ENCODE data around the gene APOBEC3F. TPM values are rescaled to one million over a fixed set of nuclear protein-coding genes. Genes with fewer than 3 reads are reported as not detected.

The APOBEC3F gene
- total RNA-seq, 2 experiments from 2014 or later, result 39.8 to 58.0 TPM

DNA sequence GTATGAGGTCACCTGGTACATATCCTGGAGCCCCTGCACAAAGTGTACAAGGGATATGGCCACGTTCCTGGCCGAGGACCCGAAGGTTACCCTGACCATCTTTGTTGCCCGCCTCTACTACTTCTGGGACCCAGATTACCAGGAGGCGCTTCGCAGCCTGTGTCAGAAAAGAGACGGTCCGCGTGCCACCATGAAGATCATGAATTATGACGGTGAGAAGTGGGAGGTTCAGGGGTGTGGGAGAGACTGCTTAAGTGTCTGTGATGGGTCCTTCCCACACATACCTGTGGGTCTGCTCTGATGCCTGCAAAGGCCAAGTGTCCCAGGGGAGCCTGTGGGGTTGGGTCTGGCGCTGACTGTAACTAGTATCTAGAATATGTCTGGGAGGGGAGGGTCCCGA, 40.4 kb downstream of the APOBEC3F start:
- Mint-ChIP-seq H3K9me3 (ENCODE audit: low read depth) (no peaks in the 10 kb centered on the region), H3K4me3 (peak overlapping the region; percentile 42), H3K4me1 (peaks cover 67% of the 10 kb centered on the region), H3K27ac (peak overlapping the region; percentile 71), H3K27me3 (no peaks in the 10 kb centered on the region), H3K36me3 (peaks cover 51% of the 10 kb centered on the region)
- no peak for DNase-seq
- no peak for ATAC-seq
- CTCF ChIA-PET, result interaction anchor here (1.6 kb wide), 1 partner anchor 8 kb away, joined by 3 read pairs; no protein-coding TSS in a partner anchor

DNA sequence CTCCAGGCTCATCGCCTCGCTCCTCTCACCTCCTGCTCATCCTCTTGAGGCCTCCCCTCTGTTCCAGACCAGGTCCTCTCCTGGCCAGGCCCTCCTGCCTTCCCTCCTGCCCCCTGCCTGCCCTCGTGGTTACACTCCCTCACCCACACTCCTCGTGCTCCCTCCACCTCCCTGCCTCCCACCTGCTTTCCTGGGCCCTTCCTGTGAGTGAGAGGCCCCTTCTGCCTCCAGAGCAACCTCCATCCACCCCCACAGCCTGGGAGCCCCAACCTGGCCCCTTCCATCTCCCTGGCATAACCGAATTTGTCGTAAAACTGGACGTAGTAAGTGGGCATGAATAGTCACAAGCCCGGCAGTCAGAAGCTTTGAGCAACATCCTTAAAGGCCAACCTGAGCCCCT, 40.9 kb downstream of the APOBEC3F start:
- H3K36me3 Mint-ChIP-seq, result peaks cover 56% of the 10 kb centered on the region
- no peak for ATAC-seq
- H3K4me3 Mint-ChIP-seq, result peak overlapping the region; percentile 7
- no peaks in the 10 kb centered on the region for H3K9me3 Mint-ChIP-seq (ENCODE audit: low read depth)
- H3K27me3 Mint-ChIP-seq, result no peaks in the 10 kb centered on the region
- peaks cover 69% of the 10 kb centered on the region for H3K4me1 Mint-ChIP-seq
- peak overlapping the region; percentile 71 for H3K27ac Mint-ChIP-seq
- CTCF ChIA-PET, result no interaction called here
- no peak for DNase-seq

DNA sequence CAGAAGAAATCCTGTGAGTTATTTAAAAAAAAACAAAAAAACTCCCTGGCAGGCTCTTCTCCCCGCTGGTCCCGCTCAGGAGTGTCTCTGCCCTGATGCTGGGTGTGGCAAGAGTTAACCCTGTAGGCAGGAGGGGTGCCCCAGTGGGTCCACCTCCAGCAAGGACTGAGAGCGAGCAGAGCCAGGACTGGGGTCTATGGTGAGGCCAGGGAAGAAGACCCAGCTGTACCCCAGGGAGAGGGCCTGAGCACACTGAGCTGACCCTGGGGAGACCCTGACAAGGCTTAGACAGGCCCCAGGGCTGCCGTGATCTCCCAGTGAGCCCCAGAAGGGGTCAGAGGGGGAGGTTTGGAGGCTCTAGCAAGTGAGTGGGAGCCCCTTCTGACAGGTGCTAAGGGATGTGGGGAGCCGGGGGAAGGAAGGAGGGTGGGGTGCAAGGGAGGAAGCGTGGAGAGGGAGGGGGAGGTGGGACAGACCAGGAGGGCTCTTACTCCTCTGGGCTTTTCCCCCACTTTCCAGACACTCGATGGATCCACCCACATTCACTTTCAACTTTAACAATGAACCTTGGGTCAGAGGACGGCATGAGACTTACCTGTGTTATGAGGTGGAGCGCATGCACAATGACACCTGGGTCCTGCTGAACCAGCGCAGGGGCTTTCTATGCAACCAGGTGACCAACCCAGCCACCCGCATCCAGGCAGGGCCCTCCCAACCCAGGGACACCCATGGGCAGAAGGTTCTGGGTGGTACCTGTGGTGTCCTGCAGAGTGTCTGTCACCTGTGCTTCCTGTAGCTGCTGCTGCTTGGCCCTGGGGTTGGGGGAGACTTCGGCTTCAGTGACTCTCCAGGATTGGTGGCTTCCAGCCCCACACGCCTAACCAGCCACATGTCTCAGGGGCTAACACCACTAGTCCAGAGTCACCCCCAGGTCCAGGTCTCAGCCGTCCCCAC, 42.8 kb downstream of the APOBEC3F start:
- no peak for ATAC-seq
- H3K9me3 Mint-ChIP-seq (ENCODE audit: low read depth), result no peaks in the 10 kb centered on the region
- CTCF ChIA-PET, result no interaction called here
- H3K27ac Mint-ChIP-seq, result peak overlapping the region; percentile 68
- H3K27me3 Mint-ChIP-seq, result no peaks in the 10 kb centered on the region
- H3K4me1 Mint-ChIP-seq, result peaks cover 81% of the 10 kb centered on the region
- no peak for DNase-seq
- H3K4me3 Mint-ChIP-seq, result no peak overlapping the region
- peaks cover 52% of the 10 kb centered on the region for H3K36me3 Mint-ChIP-seq

DNA sequence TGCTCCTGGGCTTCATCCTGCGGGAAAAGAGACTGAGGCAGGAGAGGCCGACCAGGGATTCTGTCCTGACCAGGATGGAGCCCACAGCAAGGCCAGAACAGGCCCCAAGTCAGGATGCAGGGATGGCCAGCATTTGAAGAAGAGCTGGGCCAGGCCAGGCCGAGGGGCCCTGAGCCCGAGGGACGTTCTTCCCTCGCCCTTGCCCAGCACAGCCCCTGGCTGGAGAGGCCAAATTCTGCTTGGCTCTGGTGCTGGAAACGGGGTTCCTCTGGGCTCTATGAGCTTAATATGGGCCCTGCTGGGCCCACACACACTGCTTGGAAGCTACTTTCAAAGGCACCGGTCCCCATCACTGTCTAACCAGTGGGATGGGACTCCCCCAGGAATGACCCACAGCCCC, 44.0 kb downstream of the APOBEC3F start:
- ATAC-seq, result no peak
- H3K9me3 Mint-ChIP-seq (ENCODE audit: low read depth), result no peaks in the 10 kb centered on the region
- no peak overlapping the region for H3K4me3 Mint-ChIP-seq
- CTCF ChIA-PET, result no interaction called here
- H3K27me3 Mint-ChIP-seq, result no peaks in the 10 kb centered on the region
- peaks cover 49% of the 10 kb centered on the region for H3K36me3 Mint-ChIP-seq
- peaks cover 88% of the 10 kb centered on the region for H3K4me1 Mint-ChIP-seq
- H3K27ac Mint-ChIP-seq, result peak overlapping the region; percentile 22
- DNase-seq, result no peak

DNA sequence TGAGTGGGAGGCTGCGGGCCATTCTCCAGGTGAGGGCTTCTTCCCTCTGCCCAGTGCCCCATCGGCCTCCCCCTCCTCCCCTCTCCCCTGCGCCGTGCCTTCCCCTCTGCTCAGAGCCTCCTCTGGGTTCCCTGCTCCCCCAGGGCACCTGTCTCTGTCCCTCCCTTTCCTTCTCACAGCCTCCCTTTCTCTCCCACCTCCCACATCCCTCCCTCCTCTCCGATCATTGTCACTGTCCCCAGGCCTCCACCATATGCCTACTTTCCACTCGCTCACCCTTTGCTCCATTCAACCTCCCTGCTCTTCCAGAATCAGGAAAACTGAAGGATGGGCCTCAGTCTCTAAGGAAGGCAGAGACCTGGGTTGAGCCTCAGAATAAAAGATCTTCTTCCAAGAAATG, 46.4 kb downstream of the APOBEC3F start:
- Mint-ChIP-seq H3K27ac (peak overlapping the region; percentile 76), H3K36me3 (peaks cover 27% of the 10 kb centered on the region), H3K27me3 (no peaks in the 10 kb centered on the region), H3K4me1 (peaks cover 91% of the 10 kb centered on the region), H3K9me3 (ENCODE audit: low read depth) (no peaks in the 10 kb centered on the region), H3K4me3 (no peak overlapping the region)
- ATAC-seq (no peak), DNase-seq (no peak)
- CTCF ChIA-PET, result interaction anchor here (1.6 kb wide), 1 partner anchor 11 kb away, joined by 4 read pairs; no protein-coding TSS in a partner anchor

DNA sequence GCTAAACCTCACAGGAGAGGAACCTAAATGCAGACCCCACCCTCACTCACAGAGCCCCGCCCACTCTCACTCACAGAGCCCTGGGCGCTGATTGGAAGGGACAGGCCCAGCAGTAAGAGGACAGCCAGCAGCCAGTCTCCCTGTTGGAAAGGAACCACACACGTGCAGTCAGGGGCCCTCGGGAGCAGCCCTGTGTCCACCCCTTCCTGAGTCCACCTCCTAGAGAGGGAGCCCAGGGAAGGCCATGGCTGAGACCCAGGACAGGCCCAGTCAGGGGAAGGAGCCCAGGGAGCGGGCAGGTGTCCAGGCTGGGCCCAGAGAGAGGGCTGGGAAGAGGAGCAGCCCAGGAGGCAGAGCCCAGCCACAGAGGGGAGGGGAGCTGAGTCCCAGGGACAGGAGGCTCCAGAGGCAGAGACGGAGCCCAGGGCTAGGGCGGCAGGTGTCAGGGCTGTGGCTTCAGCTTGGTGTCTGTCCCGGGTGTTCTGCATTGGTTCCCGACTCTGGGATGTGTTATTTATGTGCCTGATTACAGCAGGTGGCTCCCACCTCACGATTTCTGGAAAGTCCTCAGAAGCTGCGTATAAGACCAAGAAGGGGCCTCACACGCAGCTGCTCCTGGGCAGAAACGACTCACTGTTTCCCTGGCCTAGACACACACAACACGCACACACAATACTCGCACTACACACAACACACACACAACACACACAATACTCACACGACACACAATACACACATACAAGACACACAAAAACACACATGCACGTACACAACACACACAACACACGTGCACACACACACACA, 47.4 kb downstream of the APOBEC3F start:
- CTCF ChIA-PET, result interaction anchor here (1.4 to 1.6 kb wide), 2 partner anchors 8 to 10 kb away, joined by 3 to 4 read pairs; no protein-coding TSS in a partner anchor
- Mint-ChIP-seq H3K9me3 (ENCODE audit: low read depth) (no peaks in the 10 kb centered on the region), H3K4me3 (no peak overlapping the region), H3K27ac (peak overlapping the region; percentile 99), H3K4me1 (peaks cover 91% of the 10 kb centered on the region), H3K27me3 (no peaks in the 10 kb centered on the region), H3K36me3 (peaks cover 20% of the 10 kb centered on the region)
- DNase-seq (no peak), ATAC-seq (no peak)

DNA sequence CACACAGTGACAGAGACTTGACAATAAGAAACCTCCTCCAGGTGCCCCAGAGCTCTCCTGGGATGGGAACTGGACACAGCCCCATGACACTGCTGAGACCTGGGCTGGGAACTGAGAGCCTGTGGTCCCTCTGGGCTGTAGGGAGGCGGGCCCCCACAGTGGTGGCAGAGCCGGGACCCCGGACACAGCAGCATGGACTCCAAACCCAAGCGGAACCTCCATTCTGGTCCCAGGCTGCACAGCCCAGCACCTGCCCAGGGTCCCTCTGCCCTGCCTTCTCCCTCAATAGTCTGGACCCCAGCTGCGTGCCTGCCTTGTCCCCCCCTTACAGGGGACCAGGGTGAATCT, 48.0 kb downstream of the APOBEC3F start:
- CTCF ChIA-PET, result interaction anchor here (1.4 to 4.6 kb wide), 4 partner anchors 8 to 30 kb away, joined by 3 to 17 read pairs (median 5); no protein-coding TSS in a partner anchor

DNA sequence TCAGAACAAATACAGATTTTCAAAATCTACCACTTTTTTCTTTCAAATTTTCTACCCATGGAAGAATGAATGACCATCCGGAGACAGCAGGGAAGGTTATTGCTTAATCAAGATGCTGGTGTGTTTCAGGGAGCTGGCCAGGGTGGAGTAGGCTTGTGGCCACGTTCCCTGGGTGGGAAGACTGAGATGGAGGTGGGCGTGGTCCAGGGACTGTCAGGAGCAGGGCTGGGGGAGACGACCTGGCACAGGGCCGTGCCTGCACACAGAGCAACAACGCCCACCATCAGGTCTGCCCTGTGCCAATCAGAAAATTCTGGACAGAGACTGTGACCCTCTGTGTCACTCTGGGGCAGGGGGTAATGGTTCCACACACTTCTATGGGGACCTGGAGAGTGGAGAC, 49.3 kb downstream of the APOBEC3F start:
- Mint-ChIP-seq H3K27me3 (no peaks in the 10 kb centered on the region), H3K36me3 (peaks cover 17% of the 10 kb centered on the region), H3K4me3 (peak overlapping the region; percentile 66), H3K4me1 (peaks cover 97% of the 10 kb centered on the region), H3K9me3 (ENCODE audit: low read depth) (no peaks in the 10 kb centered on the region), H3K27ac (peak overlapping the region; percentile 99)
- no peak for DNase-seq
- ATAC-seq, result no peak
- CTCF ChIA-PET, result interaction anchor here (1.3 to 4.6 kb wide), 5 partner anchors 9 to 31 kb away, joined by 3 to 17 read pairs (median 3); no protein-coding TSS in a partner anchor

More for the DNA sequence above, 48.0 kb downstream of the APOBEC3F start:
- Mint-ChIP-seq H3K36me3 (peaks cover 20% of the 10 kb centered on the region), H3K4me3 (no peak overlapping the region), H3K27ac (peak overlapping the region; percentile 99), H3K4me1 (peaks cover 90% of the 10 kb centered on the region), H3K9me3 (ENCODE audit: low read depth) (no peaks in the 10 kb centered on the region), H3K27me3 (no peaks in the 10 kb centered on the region)
- ATAC-seq, result no peak
- no peak for DNase-seq

DNA sequence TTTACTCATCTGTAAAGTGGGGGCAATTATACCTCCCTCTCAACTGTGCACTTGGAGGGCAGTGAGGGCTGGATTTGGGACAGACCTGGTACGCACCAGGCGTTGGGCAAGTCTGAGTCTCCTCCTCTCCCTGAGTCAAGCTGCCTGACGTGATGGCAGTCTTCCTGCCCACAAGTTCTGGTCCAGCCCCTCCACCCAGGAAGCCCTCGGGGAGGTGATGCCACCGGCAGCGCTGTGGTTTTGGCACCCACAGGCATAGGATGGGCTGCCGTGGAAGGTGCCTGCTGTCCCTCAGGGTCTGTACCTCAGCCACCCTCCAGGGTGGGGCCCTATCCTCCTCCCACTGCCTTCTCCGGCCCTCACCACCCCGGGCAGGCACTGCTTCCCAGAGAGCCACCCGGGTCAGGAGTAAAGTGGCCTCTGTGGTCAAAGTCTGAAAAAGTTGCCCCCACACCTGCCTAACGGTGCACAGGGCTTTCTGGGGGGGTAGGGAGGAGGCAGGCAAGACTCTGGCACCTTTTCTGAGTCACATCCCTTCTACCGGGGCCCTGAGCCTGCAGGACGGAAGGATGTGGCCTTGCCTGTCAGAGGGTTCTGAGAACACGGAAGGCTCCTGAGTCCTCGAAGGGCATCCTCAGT, 49.9 kb downstream of the APOBEC3F start:
- peak overlapping the region; percentile 99 for H3K27ac Mint-ChIP-seq
- ATAC-seq (peak; percentile 83), DNase-seq (peak; percentile 97)
- peaks cover 98% of the 10 kb centered on the region for H3K4me1 Mint-ChIP-seq
- H3K9me3 Mint-ChIP-seq (ENCODE audit: low read depth), result no peaks in the 10 kb centered on the region
- CTCF ChIA-PET, result interaction anchor here (0.6 to 4.6 kb wide), 6 partner anchors 8 to 210 kb away, joined by 3 to 17 read pairs (median 4); no protein-coding TSS in a partner anchor
- H3K36me3 Mint-ChIP-seq, result peaks cover 16% of the 10 kb centered on the region
- peak overlapping the region; percentile 66 for H3K4me3 Mint-ChIP-seq
- H3K27me3 Mint-ChIP-seq, result no peaks in the 10 kb centered on the region

DNA sequence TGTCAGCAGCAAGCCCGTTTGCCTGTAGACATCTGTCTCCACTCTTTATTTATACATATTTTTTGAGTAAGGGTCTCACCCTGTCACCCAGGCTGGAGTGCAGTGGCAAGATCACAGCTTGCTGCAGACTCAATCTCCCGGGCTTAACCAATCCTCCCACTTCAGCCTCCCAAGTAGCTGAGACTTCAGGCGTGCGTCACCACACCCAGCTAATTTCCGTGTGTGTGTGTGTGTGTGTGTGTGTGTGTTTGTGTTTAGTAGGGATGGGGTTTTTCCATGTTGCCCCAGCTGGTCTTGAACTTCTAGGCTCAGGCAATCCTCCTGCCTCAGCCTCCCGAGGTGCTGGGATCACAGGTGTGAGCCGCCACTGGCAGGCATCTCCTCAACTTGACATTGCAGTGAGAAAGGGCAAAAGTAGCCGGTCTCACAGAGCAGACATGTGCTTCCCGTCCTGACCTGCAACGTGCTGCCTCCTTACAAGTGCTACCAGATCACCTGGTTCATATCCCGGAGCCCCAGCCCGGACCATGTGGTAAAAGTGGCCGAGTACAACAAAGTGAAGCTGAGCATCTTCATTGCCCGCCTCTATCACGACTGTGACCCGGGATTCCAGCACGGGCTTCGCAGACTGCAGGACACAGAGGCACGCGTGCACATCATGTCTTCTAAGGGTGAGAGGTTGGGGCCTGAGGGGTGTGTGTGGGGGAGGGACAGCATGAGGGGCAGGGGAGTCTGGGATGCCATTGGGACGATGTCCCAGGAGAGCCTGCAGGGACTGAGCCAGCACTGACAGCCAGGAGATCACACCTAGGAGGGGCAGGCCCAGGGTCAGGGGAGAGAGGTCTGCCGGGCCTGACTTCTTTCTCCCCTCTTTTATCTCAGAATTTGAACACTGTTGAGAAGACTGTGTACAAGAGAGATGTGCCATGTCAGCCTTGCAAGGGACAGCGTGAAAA, 50.7 kb downstream of the APOBEC3F start:
- no peak for DNase-seq
- peaks cover 98% of the 10 kb centered on the region for H3K4me1 Mint-ChIP-seq
- no peaks in the 10 kb centered on the region for H3K9me3 Mint-ChIP-seq (ENCODE audit: low read depth)
- peak overlapping the region; percentile 99 for H3K27ac Mint-ChIP-seq
- peak overlapping the region; percentile 66 for H3K4me3 Mint-ChIP-seq
- no peaks in the 10 kb centered on the region for H3K27me3 Mint-ChIP-seq
- no peak for ATAC-seq
- CTCF ChIA-PET, result interaction anchor here (1.1 to 4.6 kb wide), 3 partner anchors 12 to 221 kb away, joined by 3 to 17 read pairs (median 5); no protein-coding TSS in a partner anchor
- H3K36me3 Mint-ChIP-seq, result peaks cover 10% of the 10 kb centered on the region

DNA sequence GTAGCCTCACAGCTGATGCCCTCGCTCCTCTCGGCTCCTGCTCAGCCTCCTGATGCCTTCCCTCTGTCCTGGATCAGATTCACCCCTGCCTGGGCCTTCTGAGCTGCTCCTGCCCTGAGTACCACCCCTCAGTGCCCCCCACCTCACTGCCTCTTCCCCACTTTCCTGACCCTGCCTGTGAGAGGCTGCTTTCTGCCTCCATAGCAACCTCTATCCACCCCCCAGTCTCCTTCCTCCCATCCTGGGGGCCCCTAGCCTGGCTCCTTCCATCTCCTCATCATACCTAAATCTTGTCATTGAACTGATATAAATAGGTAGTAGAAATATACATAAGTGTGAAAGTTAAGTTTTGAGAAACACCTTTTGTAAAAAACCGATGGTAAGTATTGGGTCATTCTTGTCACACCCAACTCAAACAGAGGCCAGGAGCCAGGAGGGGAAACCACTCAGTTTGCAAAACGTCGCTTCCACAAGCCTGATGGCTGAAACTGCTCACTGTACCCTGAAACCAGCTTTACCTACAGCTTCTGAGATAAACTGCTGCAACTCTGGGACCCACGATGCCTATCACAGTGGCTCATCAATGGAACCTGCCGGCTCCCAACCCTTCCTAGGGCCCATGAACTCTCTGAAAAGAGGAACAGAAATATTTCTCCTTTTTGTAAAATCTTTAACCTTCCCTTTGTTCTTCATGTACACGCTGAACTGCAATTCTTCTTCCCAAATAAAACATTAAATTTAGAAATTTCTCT, 51.6 kb downstream of the APOBEC3F start:
- peaks cover 7% of the 10 kb centered on the region for H3K36me3 Mint-ChIP-seq
- no peaks in the 10 kb centered on the region for H3K9me3 Mint-ChIP-seq (ENCODE audit: low read depth)
- peaks cover 95% of the 10 kb centered on the region for H3K4me1 Mint-ChIP-seq
- peak overlapping the region; percentile 66 for H3K4me3 Mint-ChIP-seq
- ATAC-seq (no peak), DNase-seq (peak; percentile 69)
- CTCF ChIA-PET, result interaction anchor here (1.1 to 4.6 kb wide), 3 partner anchors 13 to 222 kb away, joined by 3 to 17 read pairs (median 5); no protein-coding TSS in a partner anchor
- no peaks in the 10 kb centered on the region for H3K27me3 Mint-ChIP-seq
- peak overlapping the region; percentile 99 for H3K27ac Mint-ChIP-seq

Data from activated CD8-positive, alpha-beta memory T cell treated with anti-CD3 and anti-CD28 coated beads, Interleukin-2, amount 10 ng/mL, durations not matched to agents 7 days and 5 days (primary cell).